Spleen (tissue), 7 donors: Measurements from ENCODE around the gene RAB43.
"Not testable (repeated sequence)": the region's sequence is repeated elsewhere in the genome, so short reads cannot be mapped to it uniquely, and the experiment has no call there.

Experiments used
- CTCF ChIP-seq, 11 experiments: fragments of 200-600 bp in 7 of 11; fragments of 450-650 bp in 4 of 11; sonication (generic) in 4 of 11; IDR thresholded peaks in 8 of 11; conservative IDR thresholded peaks in 3 of 11; 1 replicate in 7 of 11; 2 replicates in 4 of 11; pipeline versions ENCODE4 v1.4.0 to v1.8.0; 2016 to 2021; ENCODE audit warnings: antibody characterized with exemption in 11 of 11, inconsistent platforms in 4 of 11, mild to moderate bottlenecking in 1 of 11
- POLR2A ChIP-seq, 3 donors: fragments of 450-650 bp; IDR thresholded peaks; one replicate each; pipeline ENCODE4 v1.5.1; 2017; ENCODE audit warnings: antibody characterized with exemption in 3 of 3, mild to moderate bottlenecking in 1 of 3
- POLR2AphosphoS5 ChIP-seq, 3 donors: sonication (generic); formaldehyde crosslinking; IDR thresholded peaks; one replicate each; pipeline ENCODE4 v1.5.1; 2017; ENCODE audit warnings: antibody characterized with exemption in 3 of 3
- donor health status: DM: no; HTN: no; CAD: no; lungs with moderate emphysema.
- donor health status: DM: no; HTN: no; CAD: no.
- donor health status: DM: no; HTN: no; CAD: no.

- TF ChIP-seq POLR2A (IDR thresholded peaks at IDR 0.05); CTCF (IDR thresholded peaks at IDR 0.05 in 8 of 11, conservative IDR thresholded peaks at IDR 0.05 in 3 of 11); POLR2AphosphoS5 (IDR thresholded peaks at IDR 0.05): not testable (repeated sequence)
These were observed 52.1 kb downstream of the RAB43 start for GRCh38 chr3:129069313-129070085.
